K562 (cell line): ENCODE results near the gene SLC26A1.

ENCODE experiments used
- JUND ChIP-seq, 2 experiments: IDR thresholded peaks; 2 replicates in 1 of 2; 3 replicates in 1 of 2; pipeline ENCODE4 v1.6.1; 2011; ENCODE audit warnings: borderline replicate concordance in 2 of 2, low read depth in 2 of 2, low read length in 2 of 2, improper control_type of control experiment in 1 of 2, missing biosample characterization in 1 of 2, missing genetic modification characterization in 1 of 2, missing genetic modification reagents in 1 of 2
- MEF2A ChIP-seq: IDR thresholded peaks from 2 replicates; pipeline ENCODE4 v1.6.1; 2011; ENCODE audit warnings: low read depth, mild to moderate bottlenecking, low read length, moderate library complexity; ENCODE audit not compliant: control insufficient read depth
- ZFP36 ChIP-seq: fragments of 150-350 bp; IDR thresholded peaks from 2 replicates; pipeline ENCODE4 v1.6.1; 2018; ENCODE audit warnings: low read length, low read depth; ENCODE audit not compliant: partially characterized antibody
- ZNF707 ChIP-seq: fragments of 250-450 bp; sonication (Bioruptor Pico); conservative IDR thresholded peaks from 2 replicates; pipeline ENCODE4 v1.8.0; 2022; ENCODE audit warnings: inconsistent platforms, mild to moderate bottlenecking, moderate library complexity
- TF ChIP-seq, protein P1 (sequence below): sonication (generic); formaldehyde crosslinking; IDR thresholded peaks from 2 replicates; pipeline ENCODE4 v1.4.0; 2020; ENCODE audit warnings: mild to moderate bottlenecking, missing genetic modification reagents
- TF ChIP-seq, protein P2 (sequence below), 3 experiments: IDR thresholded peaks in 2 of 3; conservative IDR thresholded peaks in 1 of 3; 2 replicates each; pipeline ENCODE4 v1.5.1; 2011 to 2012; ENCODE audit warnings: low read length in 3 of 3, mild to moderate bottlenecking in 3 of 3, control low read depth in 2 of 3, improper control_type of control experiment in 1 of 3, inconsistent platforms in 1 of 3, low read depth in 1 of 3, mixed read lengths in 1 of 3, moderate library complexity in 1 of 3; ENCODE audit not compliant: insufficient read depth in 2 of 3

DNA sequence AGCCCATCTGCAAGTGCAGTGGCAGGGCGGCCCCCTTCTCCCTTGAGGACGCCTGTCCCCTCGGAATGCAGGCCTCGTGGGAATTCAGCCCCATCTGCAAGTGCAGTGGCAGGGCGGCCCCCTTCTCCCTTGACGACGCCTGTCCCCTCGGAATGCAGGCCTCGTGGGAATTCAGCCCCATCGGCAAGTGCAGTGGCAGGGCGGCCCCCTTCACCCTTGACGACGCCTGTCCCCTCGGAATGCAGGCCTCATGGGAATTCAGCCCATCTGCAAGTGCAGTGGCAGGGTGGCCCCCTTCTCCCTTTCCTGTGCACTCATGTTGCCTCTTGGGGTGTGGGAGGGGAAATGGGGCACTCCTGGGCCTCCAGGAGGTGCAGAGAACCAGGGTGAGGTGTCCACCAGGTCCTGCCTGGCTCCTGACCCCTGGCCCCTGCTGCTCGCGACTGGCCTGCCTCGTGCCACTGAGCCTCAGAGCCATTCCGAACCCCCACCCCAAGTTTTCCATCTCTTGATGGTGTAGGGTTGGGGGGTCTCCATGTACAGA, 6.8 kb upstream of the SLC26A1 start:
- TF ChIP-seq, protein P1, sequence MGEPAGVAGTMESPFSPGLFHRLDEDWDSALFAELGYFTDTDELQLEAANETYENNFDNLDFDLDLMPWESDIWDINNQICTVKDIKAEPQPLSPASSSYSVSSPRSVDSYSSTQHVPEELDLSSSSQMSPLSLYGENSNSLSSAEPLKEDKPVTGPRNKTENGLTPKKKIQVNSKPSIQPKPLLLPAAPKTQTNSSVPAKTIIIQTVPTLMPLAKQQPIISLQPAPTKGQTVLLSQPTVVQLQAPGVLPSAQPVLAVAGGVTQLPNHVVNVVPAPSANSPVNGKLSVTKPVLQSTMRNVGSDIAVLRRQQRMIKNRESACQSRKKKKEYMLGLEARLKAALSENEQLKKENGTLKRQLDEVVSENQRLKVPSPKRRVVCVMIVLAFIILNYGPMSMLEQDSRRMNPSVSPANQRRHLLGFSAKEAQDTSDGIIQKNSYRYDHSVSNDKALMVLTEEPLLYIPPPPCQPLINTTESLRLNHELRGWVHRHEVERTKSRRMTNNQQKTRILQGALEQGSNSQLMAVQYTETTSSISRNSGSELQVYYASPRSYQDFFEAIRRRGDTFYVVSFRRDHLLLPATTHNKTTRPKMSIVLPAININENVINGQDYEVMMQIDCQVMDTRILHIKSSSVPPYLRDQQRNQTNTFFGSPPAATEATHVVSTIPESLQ (CRISPR knock-in tag) = no peak
- TF ChIP-seq MEF2A (no peak), ZNF707 (no peak), ZFP36 (no peak), JUND (IDR thresholded peaks at IDR 0.05; ENCODE audit: borderline replicate concordance, low read depth, low read length) (no peak), JUND (tag; IDR thresholded peaks at IDR 0.05; ENCODE audit: borderline replicate concordance, low read depth, low read length) (no peak)
- TF ChIP-seq, protein P2, sequence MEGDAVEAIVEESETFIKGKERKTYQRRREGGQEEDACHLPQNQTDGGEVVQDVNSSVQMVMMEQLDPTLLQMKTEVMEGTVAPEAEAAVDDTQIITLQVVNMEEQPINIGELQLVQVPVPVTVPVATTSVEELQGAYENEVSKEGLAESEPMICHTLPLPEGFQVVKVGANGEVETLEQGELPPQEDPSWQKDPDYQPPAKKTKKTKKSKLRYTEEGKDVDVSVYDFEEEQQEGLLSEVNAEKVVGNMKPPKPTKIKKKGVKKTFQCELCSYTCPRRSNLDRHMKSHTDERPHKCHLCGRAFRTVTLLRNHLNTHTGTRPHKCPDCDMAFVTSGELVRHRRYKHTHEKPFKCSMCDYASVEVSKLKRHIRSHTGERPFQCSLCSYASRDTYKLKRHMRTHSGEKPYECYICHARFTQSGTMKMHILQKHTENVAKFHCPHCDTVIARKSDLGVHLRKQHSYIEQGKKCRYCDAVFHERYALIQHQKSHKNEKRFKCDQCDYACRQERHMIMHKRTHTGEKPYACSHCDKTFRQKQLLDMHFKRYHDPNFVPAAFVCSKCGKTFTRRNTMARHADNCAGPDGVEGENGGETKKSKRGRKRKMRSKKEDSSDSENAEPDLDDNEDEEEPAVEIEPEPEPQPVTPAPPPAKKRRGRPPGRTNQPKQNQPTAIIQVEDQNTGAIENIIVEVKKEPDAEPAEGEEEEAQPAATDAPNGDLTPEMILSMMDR (IDR thresholded peaks at IDR 0.05 in 2 of 3, conservative IDR thresholded peaks at IDR 0.05 in 1 of 3; ENCODE audit: insufficient read depth in 2 of 3, low read depth in 1 of 3, low read length in 3 of 3) = no peak
